Esophagus squamous epithelium (tissue), 5 donors: ENCODE results near the gene ANGPT4. TPM values are rescaled to one million over a fixed set of nuclear protein-coding genes. Genes with fewer than 3 reads are reported as not detected.

Source experiments
- DNase-seq: peaks from one replicate; lab custom pipeline; 2025; lab: John Stamatoyannopoulos, UW
- H3K27ac ChIP-seq, 4 donors: fragments of 200-600 bp; sonication (generic); one replicate each; pipeline ENCODE4 v1.5.1; 2016 to 2019; ENCODE audit warnings: mild to moderate bottlenecking in 1 of 4
- H3K27me3 ChIP-seq, 4 donors: fragments of 200-600 bp; sonication (generic); 1 replicate in 3 of 4; 2 replicates in 1 of 4; pipeline versions ENCODE4 v1.5.1 to v1.6.0; 2017 to 2021; ENCODE audit warnings: antibody characterized with exemption in 1 of 4
- H3K36me3 ChIP-seq, 3 donors: fragments of 200-600 bp; sonication (generic); one replicate each; pipeline ENCODE4 v1.5.1; 2016 to 2019
- H3K4me1 ChIP-seq, 3 donors: fragments of 200-600 bp; sonication (generic); one replicate each; pipeline ENCODE4 v1.5.1; 2017 to 2019
- H3K4me3 ChIP-seq, 4 donors: fragments of 200-600 bp; sonication (generic); 1 replicate in 3 of 4; 2 replicates in 1 of 4; pipeline ENCODE4 v1.5.1; 2016 to 2019; ENCODE audit warnings: mild to moderate bottlenecking in 2 of 4, moderate library complexity in 1 of 4
- H3K9me3 ChIP-seq, 3 donors: fragments of 200-600 bp; sonication (generic); one replicate each; pipeline ENCODE4 v1.5.1; 2016 to 2019
- POLR2A ChIP-seq, 4 donors: fragments of 450-650 bp; IDR thresholded peaks; one replicate each; pipeline ENCODE4 v1.6.1; 2017; ENCODE audit warnings: antibody characterized with exemption in 4 of 4, mild to moderate bottlenecking in 4 of 4, moderate library complexity in 3 of 4
- WGBS, 2 donors: methylation state at CpG; one replicate each; pipeline ENCODE4 v1.1.5; 2018; 5-methylcytosine and 5-hydroxymethylcytosine counted together
- intact Hi-C: fragments of 100-400 bp; cut with DNase I; formaldehyde crosslinking; loops from one replicate; pipeline ENCODE4 v1.15.0; 2022
- total RNA-seq, 4 donors: library from RNA; depleted of rRNA; stranded (reverse); fragments of >200 nt; gene quantifications; one replicate each; pipeline ENCODE4 v1.1.0, GENCODE V29; 2016
- TF ChIP-seq, protein P1 (sequence below), 6 experiments: fragments of 450-650 bp in 4 of 6; fragments of 200-600 bp in 2 of 6; sonication (generic) in 2 of 6; IDR thresholded peaks; one replicate each; pipeline ENCODE4 v1.5.1; 2016 to 2019; ENCODE audit warnings: antibody characterized with exemption in 6 of 6, mild to moderate bottlenecking in 4 of 6, moderate library complexity in 4 of 6
- donor health status: DM: yes; HTN: yes; CAD: no.

Gene ANGPT4
- total RNA-seq, 4 donors from 2014 or later, result under 0.01 to 0.38 (median 0.09) TPM; not detected in 1

DNA sequence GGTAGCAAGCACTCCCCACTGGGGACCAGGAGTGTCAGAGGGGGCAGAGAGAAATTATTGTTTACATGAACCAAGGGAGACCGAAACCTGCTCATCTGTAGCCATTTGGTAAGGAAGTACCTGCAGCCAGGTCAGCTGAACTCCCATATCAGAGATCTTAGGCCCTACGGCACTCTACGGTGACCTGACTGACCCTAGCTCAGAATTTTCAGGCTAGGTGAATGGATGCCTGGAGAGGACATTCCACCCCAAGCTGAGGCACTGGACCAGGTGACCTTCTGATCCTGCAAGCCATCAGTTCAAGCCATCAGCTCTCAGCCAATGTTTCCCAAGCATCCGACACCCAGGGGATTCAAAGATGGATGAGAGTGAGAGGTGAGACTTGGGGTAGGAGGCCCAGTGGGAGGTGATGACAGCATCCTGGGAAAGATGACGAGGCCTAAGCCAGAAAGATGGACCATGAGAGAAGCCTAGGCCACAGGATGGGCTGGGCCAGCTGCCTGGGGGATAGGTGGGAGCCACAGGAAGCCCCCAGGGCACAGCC, 2.8 kb downstream of the ANGPT4 start:
- no peaks in the 10 kb centered on the region for H3K36me3 ChIP-seq
- TF ChIP-seq POLR2A (IDR thresholded peaks at IDR 0.05), result no peak
- TF ChIP-seq, protein P1, sequence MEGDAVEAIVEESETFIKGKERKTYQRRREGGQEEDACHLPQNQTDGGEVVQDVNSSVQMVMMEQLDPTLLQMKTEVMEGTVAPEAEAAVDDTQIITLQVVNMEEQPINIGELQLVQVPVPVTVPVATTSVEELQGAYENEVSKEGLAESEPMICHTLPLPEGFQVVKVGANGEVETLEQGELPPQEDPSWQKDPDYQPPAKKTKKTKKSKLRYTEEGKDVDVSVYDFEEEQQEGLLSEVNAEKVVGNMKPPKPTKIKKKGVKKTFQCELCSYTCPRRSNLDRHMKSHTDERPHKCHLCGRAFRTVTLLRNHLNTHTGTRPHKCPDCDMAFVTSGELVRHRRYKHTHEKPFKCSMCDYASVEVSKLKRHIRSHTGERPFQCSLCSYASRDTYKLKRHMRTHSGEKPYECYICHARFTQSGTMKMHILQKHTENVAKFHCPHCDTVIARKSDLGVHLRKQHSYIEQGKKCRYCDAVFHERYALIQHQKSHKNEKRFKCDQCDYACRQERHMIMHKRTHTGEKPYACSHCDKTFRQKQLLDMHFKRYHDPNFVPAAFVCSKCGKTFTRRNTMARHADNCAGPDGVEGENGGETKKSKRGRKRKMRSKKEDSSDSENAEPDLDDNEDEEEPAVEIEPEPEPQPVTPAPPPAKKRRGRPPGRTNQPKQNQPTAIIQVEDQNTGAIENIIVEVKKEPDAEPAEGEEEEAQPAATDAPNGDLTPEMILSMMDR (IDR thresholded peaks at IDR 0.05), result no peak
- 82 to 89% methylated on average over 4 to 5 of the region's 5 CpGs for WGBS, 2 donors
- no peak overlapping the region for H3K4me3 ChIP-seq
- no peaks in the 10 kb centered on the region for H3K9me3 ChIP-seq
- intact Hi-C loops, result no loop called here
- peaks cover 0 to 41% (median 0%) of the 10 kb centered on the region in 4 donors for H3K27me3 ChIP-seq
- no peak overlapping the region for H3K27ac ChIP-seq
- peaks cover 0 to 11% (median 0%) of the 10 kb centered on the region in 3 donors for H3K4me1 ChIP-seq
- DNase-seq, result no peak

DNA sequence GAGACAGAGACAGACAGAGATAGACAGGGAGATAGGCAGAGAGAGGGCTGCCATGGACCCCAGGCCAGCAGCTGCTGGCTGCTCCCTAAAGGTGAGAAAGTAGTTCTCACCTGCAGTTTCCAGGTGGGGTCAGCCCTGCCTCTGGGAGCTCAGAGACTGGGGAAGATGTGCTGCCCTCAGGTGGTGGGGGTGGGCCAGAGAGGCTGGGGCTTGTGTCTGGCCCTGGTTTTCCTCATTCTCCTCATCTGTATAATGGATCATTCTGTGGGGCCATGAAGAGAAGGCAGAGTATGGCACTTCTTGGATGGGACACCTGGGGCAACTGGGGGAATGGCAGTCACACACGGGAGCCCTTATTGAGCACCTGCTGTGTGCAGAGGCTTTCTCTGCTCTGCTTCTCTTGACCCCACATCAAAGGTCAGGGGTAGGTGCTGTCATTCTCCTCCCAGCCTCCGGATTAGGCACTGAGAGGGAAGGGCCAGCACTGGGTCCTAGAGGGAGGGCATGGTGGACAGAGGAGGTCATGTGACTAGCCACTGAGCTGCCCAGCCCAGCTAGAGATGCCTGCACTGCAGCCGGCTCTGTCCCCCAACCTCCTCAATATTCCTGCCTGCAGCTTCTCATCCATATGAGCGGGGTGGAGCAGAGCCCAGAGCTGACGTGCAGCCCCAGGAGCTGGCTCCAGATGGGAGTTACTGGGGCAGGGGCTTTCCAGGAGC, 4.1 kb downstream of the ANGPT4 start:
- peaks cover 0 to 37% (median 0%) of the 10 kb centered on the region in 4 donors for H3K27me3 ChIP-seq
- H3K4me1 ChIP-seq, result peaks cover 0 to 11% (median 0%) of the 10 kb centered on the region in 3 donors
- no peak for DNase-seq
- H3K27ac ChIP-seq, result peak overlapping the region in 2 of 4 donors; percentile 64 to 67
- TF ChIP-seq, protein P1 (IDR thresholded peaks at IDR 0.05), result no peak
- TF ChIP-seq POLR2A (IDR thresholded peaks at IDR 0.05), result no peak
- intact Hi-C loops, result no loop called here
- no peak overlapping the region for H3K4me3 ChIP-seq
- WGBS, 2 donors, result 45 to 73% methylated on average over 3 to 4 of the region's 5 CpGs
- H3K36me3 ChIP-seq, result no peaks in the 10 kb centered on the region
- no peaks in the 10 kb centered on the region for H3K9me3 ChIP-seq

DNA sequence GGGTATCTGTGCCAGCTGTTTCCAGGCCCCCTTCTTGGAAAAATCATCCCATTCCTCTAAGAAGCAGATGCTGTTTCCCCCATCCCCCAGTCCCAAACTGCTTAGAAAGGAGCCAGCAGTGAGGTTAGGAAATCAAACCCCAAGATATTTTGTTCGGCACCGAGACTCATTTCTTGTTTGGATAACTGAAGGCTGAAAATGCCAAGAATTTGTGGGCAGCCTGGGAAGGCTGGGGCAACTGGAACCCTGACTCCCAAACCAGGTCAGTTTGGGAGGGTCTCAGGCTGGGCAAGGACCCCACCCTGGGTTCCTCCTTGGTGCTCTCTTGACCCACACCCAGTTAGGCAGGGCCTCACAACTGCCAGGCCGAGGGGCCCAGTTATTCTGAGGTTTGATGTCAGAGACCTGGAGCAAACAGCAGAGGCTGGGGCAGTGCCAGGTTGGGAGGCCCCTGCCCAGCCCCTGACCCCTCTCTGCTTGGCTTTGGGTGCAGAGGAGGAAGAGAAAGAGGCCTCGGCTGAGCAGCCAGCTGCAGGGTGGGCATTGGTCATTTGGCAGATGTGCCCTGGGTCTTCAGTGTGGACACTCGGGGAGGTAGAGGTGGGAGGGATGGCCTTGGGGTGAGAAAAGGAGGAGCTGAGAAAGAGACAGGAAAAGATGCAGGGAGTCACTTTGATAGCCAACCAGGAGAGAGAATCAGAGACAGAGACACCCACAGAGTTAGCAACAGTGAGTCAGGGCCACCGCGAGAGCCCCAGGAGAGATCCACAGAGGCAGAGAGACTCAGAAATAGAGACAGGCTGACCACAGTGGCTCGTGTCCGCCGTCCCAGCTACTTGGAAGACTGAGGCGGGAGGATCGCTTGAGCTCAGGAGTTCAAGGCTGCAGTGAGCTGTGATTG, 5.0 kb downstream of the ANGPT4 start:
- peaks cover 0 to 11% (median 0%) of the 10 kb centered on the region in 3 donors for H3K4me1 ChIP-seq
- H3K27ac ChIP-seq, result peak overlapping the region; percentile 8 to 67 (median 52)
- WGBS, 2 donors, result 54 to 67% methylated on average over 8 to 10 of the region's 12 CpGs
- TF ChIP-seq, protein P1 (IDR thresholded peaks at IDR 0.05), result no peak
- no peak for TF ChIP-seq POLR2A (IDR thresholded peaks at IDR 0.05)
- DNase-seq, result no peak
- no peaks in the 10 kb centered on the region for H3K9me3 ChIP-seq
- intact Hi-C loops, result no loop called here
- no peaks in the 10 kb centered on the region for H3K36me3 ChIP-seq
- peaks cover 0 to 28% (median 0%) of the 10 kb centered on the region in 4 donors for H3K27me3 ChIP-seq
- no peak overlapping the region for H3K4me3 ChIP-seq

DNA sequence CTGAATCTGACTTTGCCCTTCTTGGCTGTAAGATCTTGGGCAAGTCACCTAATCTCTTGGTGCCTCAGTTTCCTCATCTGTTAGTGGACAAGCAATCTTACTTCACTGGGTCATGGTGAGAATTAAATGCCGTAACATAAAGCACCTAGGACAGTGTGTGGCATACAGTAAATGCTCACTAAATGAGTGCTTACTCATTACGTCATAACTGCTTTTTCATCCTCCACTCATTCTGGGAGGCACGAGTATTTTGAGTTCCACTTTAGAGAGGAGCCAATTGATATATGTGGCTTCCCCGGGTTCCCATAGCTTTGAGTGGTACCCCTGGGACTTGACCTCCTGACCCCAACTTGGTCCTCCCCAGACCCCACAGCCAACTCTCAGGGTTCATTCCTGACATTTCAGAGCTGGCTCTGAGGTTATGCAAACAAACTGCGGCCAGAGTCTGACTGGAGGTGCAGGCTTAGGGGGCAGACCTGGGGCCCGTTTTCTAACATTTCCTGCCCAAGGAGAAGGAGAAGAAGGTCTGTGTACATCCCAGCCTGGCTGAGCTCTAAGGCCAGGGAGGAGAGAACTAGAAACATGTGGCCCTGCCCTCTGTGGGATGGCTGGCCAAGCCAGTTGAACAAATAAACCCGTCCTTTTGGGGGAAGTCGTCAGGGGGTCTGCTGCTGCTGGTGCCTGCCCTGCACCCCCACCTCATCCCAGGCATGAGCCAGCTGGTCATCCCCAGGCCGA, 5.8 kb downstream of the ANGPT4 start:
- Histone ChIP-seq H3K9me3 (no peaks in the 10 kb centered on the region), H3K4me1 (peaks cover 0 to 11% (median 4%) of the 10 kb centered on the region in 3 donors), H3K27me3 (peaks cover 0 to 21% (median 0%) of the 10 kb centered on the region in 4 donors), H3K4me3 (no peak overlapping the region), H3K36me3 (no peaks in the 10 kb centered on the region), H3K27ac (peak overlapping the region in 2 of 4 donors; percentile 64 to 67)
- DNase-seq, result no peak
- intact Hi-C loops, result no loop called here
- WGBS, 2 donors, result 40 to 58% methylated on average over 6 to 7 of the region's 9 CpGs
- TF ChIP-seq, protein P1 (IDR thresholded peaks at IDR 0.05), result no peak
- TF ChIP-seq POLR2A (IDR thresholded peaks at IDR 0.05), result no peak
